K562 (cell line): ENCODE data around the gene PATL1. TPM values are rescaled to one million over a fixed set of nuclear protein-coding genes. Genes with fewer than 3 reads are reported as not detected.

Experiments used
- BCOR ChIP-seq: fragments of 450-650 bp; IDR thresholded peaks from 2 replicates; pipeline ENCODE4 v1.6.1; 2016
- CEBPG ChIP-seq, 3 experiments: fragments of 200-800 bp in 1 of 3; sonication (Bioruptor generic) in 1 of 3; sonication (generic) in 1 of 3; formaldehyde crosslinking in 1 of 3; IDR thresholded peaks in 2 of 3; conservative IDR thresholded peaks in 1 of 3; 2 replicates each; pipeline versions ENCODE4 v1.6.1 to v1.8.0; 2016 to 2022; ENCODE audit warnings: missing compliant biosample characterization in 2 of 3, missing genetic modification characterization in 2 of 3, mild to moderate bottlenecking in 1 of 3, missing genetic modification reagents in 1 of 3
- DMBX1 ChIP-seq: fragments of 250-450 bp; sonication (Bioruptor Pico); IDR thresholded peaks from 2 replicates; pipeline ENCODE4 v1.8.0; 2022; ENCODE audit warnings: inconsistent platforms, mild to moderate bottlenecking, moderate library complexity, borderline replicate concordance
- L3MBTL2 ChIP-seq: fragments of 450-650 bp; IDR thresholded peaks from 2 replicates; pipeline ENCODE4 v1.6.1; 2016; ENCODE audit warnings: mild to moderate bottlenecking, moderate library complexity
- RBFOX2 ChIP-seq: fragments of 200-400 bp; formaldehyde crosslinking; IDR thresholded peaks from 2 replicates; pipeline ENCODE4 v1.6.1; 2017; ENCODE audit warnings: low read depth, mild to moderate bottlenecking, low read length, moderate library complexity
- SMAD4 ChIP-seq: fragments of 250-450 bp; sonication (Bioruptor Pico); conservative IDR thresholded peaks from 2 replicates; pipeline ENCODE4 v1.8.0; 2021; ENCODE audit warnings: inconsistent platforms, mild to moderate bottlenecking, moderate library complexity
- polyA plus RNA-seq, 8 experiments: library from polyadenylated mRNA; depleted of rRNA in 4 of 8; stranded (reverse) in 5 of 8; unstranded in 3 of 8; fragments of >200 nt; fragmentation: Nextera tagmentation in 2 of 8; fragmentation: Illumina TruSeq in 1 of 8; extraction: Ambion mirVana in 2 of 8; extraction: Trizol in 1 of 8; gene quantifications; 2 replicates each; pipeline versions ENCODE4 v1.2.1 to v1.2.3, GENCODE V29; 2011 to 2014; ENCODE audit warnings: inconsistent platforms in 1 of 8, missing spikeins in 1 of 8
- total RNA-seq, 7 experiments: library from RNA; depleted of rRNA in 6 of 7; stranded (reverse); fragments of >200 nt in 6 of 7; fragmentation: Illumina TruSeq in 2 of 7; extraction: Trizol in 2 of 7; gene quantifications; 2 replicates each; pipeline versions ENCODE4 v1.2.1 to v1.2.3, GENCODE V29; 2011 to 2021; ENCODE audit warnings: low replicate concordance in 1 of 7
- TF ChIP-seq, protein P1 (sequence below): fragments of 450-650 bp; IDR thresholded peaks from 2 replicates; pipeline ENCODE4 v1.6.1; 2016; ENCODE audit warnings: missing biosample characterization, missing genetic modification characterization
- TF ChIP-seq, protein P2 (sequence below): sonication (generic); formaldehyde crosslinking; IDR thresholded peaks from 2 replicates; pipeline ENCODE4 v1.8.0; 2023; ENCODE audit warnings: missing genetic modification reagents, mild to moderate bottlenecking, borderline replicate concordance
- TF ChIP-seq, protein P3 (sequence below), 2 experiments: fragments of 450-650 bp in 1 of 2; sonication (generic) in 1 of 2; formaldehyde crosslinking in 1 of 2; IDR thresholded peaks in 1 of 2; conservative IDR thresholded peaks in 1 of 2; 2 replicates each; pipeline versions ENCODE4 v1.6.1 to v1.8.1; 2016 to 2023; ENCODE audit warnings: mild to moderate bottlenecking in 2 of 2, moderate library complexity in 2 of 2, inconsistent platforms in 1 of 2, missing genetic modification reagents in 1 of 2
- TF ChIP-seq, protein P4 (sequence below): fragments of 450-650 bp; IDR thresholded peaks from 2 replicates; pipeline ENCODE4 v1.6.1; 2017; ENCODE audit warnings: antibody characterized with exemption, mild to moderate bottlenecking
- TF ChIP-seq, protein P5 (sequence below): sonication (generic); formaldehyde crosslinking; IDR thresholded peaks from 2 replicates; pipeline ENCODE4 v1.4.0; 2020; ENCODE audit warnings: mild to moderate bottlenecking, missing genetic modification reagents

PATL1 gene
- total and polyA plus RNA-seq, 9 of the 15 experiments (the other 6 are each of a cell fraction or from before 2014, with no cell fraction given): 3.2 to 48.0 (median 16.4) TPM

DNA sequence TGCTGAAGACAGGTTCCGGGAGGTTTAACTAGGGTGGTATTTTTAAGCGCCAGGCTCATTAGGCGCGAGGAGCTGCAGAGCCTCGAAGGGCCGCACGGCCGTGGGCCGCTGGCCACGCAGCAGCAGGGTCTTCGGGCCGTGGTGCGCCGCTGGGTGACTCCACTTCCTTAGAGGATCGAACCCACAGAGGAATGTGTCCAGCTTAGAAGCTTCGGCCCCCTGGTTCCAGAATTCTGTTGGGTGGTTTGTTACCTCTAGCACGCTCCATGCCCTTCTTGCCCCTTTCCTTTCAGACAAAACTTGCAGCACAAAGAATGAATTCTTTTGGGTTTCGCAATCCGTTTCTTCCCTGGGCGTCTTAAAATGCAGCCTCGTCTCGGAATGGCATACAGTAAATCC, 773 bp upstream of the PATL1 start (continued):
- TF ChIP-seq, protein P1, sequence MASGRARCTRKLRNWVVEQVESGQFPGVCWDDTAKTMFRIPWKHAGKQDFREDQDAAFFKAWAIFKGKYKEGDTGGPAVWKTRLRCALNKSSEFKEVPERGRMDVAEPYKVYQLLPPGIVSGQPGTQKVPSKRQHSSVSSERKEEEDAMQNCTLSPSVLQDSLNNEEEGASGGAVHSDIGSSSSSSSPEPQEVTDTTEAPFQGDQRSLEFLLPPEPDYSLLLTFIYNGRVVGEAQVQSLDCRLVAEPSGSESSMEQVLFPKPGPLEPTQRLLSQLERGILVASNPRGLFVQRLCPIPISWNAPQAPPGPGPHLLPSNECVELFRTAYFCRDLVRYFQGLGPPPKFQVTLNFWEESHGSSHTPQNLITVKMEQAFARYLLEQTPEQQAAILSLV (tag): peak; percentile 39; the same call in 1 of the 2 replicates
- TF ChIP-seq RBFOX2 (peak; percentile 64), CEBPG (CRISPR knock-in tag; IDR thresholded peaks at IDR 0.05) (peak; percentile 84), CEBPG (tag; conservative IDR thresholded peaks at IDR 0.05 in 1 of 2, IDR thresholded peaks at IDR 0.05 in 1 of 2) (peak; percentile 84 to 95), DMBX1 (CRISPR knock-in tag) (0 out of 2 replicates have a peak, but pooled peaks have one; percentile 8), SMAD4 (CRISPR knock-in tag) (0 out of 2 replicates have a peak, but pooled peaks have one; percentile 6), BCOR (0 out of 2 replicates have a peak, but pooled peaks have one; percentile 1), L3MBTL2 (peak; percentile 96)
- TF ChIP-seq, protein P2, sequence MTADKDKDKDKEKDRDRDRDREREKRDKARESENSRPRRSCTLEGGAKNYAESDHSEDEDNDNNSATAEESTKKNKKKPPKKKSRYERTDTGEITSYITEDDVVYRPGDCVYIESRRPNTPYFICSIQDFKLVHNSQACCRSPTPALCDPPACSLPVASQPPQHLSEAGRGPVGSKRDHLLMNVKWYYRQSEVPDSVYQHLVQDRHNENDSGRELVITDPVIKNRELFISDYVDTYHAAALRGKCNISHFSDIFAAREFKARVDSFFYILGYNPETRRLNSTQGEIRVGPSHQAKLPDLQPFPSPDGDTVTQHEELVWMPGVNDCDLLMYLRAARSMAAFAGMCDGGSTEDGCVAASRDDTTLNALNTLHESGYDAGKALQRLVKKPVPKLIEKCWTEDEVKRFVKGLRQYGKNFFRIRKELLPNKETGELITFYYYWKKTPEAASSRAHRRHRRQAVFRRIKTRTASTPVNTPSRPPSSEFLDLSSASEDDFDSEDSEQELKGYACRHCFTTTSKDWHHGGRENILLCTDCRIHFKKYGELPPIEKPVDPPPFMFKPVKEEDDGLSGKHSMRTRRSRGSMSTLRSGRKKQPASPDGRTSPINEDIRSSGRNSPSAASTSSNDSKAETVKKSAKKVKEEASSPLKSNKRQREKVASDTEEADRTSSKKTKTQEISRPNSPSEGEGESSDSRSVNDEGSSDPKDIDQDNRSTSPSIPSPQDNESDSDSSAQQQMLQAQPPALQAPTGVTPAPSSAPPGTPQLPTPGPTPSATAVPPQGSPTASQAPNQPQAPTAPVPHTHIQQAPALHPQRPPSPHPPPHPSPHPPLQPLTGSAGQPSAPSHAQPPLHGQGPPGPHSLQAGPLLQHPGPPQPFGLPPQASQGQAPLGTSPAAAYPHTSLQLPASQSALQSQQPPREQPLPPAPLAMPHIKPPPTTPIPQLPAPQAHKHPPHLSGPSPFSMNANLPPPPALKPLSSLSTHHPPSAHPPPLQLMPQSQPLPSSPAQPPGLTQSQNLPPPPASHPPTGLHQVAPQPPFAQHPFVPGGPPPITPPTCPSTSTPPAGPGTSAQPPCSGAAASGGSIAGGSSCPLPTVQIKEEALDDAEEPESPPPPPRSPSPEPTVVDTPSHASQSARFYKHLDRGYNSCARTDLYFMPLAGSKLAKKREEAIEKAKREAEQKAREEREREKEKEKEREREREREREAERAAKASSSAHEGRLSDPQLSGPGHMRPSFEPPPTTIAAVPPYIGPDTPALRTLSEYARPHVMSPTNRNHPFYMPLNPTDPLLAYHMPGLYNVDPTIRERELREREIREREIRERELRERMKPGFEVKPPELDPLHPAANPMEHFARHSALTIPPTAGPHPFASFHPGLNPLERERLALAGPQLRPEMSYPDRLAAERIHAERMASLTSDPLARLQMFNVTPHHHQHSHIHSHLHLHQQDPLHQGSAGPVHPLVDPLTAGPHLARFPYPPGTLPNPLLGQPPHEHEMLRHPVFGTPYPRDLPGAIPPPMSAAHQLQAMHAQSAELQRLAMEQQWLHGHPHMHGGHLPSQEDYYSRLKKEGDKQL (CRISPR knock-in tag): 0 out of 2 replicates have a peak, but pooled peaks have one; percentile 55
- TF ChIP-seq, protein P3, sequence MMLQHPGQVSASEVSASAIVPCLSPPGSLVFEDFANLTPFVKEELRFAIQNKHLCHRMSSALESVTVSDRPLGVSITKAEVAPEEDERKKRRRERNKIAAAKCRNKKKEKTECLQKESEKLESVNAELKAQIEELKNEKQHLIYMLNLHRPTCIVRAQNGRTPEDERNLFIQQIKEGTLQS (IDR thresholded peaks at IDR 0.05): no peak
- TF ChIP-seq, protein P3 (CRISPR knock-in tag; conservative IDR thresholded peaks at IDR 0.05): peak; percentile 31; the same call in 1 of the 2 replicates
- TF ChIP-seq, protein P4, sequence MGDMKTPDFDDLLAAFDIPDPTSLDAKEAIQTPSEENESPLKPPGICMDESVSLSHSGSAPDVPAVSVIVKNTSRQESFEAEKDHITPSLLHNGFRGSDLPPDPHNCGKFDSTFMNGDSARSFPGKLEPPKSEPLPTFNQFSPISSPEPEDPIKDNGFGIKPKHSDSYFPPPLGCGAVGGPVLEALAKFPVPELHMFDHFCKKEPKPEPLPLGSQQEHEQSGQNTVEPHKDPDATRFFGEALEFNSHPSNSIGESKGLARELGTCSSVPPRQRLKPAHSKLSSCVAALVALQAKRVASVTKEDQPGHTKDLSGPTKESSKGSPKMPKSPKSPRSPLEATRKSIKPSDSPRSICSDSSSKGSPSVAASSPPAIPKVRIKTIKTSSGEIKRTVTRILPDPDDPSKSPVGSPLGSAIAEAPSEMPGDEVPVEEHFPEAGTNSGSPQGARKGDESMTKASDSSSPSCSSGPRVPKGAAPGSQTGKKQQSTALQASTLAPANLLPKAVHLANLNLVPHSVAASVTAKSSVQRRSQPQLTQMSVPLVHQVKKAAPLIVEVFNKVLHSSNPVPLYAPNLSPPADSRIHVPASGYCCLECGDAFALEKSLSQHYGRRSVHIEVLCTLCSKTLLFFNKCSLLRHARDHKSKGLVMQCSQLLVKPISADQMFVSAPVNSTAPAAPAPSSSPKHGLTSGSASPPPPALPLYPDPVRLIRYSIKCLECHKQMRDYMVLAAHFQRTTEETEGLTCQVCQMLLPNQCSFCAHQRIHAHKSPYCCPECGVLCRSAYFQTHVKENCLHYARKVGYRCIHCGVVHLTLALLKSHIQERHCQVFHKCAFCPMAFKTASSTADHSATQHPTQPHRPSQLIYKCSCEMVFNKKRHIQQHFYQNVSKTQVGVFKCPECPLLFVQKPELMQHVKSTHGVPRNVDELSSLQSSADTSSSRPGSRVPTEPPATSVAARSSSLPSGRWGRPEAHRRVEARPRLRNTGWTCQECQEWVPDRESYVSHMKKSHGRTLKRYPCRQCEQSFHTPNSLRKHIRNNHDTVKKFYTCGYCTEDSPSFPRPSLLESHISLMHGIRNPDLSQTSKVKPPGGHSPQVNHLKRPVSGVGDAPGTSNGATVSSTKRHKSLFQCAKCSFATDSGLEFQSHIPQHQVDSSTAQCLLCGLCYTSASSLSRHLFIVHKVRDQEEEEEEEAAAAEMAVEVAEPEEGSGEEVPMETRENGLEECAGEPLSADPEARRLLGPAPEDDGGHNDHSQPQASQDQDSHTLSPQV: 0 out of 2 replicates have a peak, but pooled peaks have one; percentile 34
- TF ChIP-seq, protein P5, sequence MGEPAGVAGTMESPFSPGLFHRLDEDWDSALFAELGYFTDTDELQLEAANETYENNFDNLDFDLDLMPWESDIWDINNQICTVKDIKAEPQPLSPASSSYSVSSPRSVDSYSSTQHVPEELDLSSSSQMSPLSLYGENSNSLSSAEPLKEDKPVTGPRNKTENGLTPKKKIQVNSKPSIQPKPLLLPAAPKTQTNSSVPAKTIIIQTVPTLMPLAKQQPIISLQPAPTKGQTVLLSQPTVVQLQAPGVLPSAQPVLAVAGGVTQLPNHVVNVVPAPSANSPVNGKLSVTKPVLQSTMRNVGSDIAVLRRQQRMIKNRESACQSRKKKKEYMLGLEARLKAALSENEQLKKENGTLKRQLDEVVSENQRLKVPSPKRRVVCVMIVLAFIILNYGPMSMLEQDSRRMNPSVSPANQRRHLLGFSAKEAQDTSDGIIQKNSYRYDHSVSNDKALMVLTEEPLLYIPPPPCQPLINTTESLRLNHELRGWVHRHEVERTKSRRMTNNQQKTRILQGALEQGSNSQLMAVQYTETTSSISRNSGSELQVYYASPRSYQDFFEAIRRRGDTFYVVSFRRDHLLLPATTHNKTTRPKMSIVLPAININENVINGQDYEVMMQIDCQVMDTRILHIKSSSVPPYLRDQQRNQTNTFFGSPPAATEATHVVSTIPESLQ (CRISPR knock-in tag): peak; percentile 62; the same call in 1 of the 2 replicates
